Measurements from ENCODE around the gene SDF2L1. TPM values are rescaled to one million over a fixed set of nuclear protein-coding genes. Genes with fewer than 3 reads are reported as not detected.

The SDF2L1 gene
- total RNA-seq, 2 donors from 2014 or later, result 30.5 to 87.2 TPM

DNA sequence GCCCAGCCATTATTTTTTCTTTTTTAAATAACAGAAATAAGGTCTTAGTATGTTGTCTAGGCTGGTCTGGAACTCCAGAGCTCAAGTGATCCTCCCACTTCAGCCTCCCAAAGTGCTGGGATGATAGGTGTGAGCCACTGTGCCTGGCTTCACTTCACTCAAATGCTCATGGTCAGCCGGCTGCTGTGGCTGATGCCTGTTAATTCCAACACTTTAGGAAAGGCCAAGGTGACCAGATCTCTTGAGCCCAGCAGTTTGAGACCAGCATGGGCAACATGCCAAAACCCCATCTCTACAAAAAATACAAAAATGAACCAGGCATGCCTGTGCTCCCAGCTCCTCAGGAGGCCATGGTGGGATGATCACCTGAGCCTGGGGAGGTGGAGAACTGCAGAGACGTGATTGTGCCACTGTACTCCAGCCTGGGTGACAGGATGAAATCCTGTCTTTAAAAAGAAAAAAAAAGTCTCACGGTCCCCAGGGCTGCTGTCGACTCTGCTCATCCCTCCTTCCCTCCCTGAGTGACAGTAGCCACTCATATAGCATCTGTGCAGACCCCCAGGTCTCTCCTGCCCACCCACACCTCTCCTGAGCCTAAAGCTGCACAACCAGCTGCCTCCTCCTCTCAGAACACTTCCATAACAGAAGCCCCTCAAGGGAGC is 15.9 kb upstream of the SDF2L1 start:
- H3K4me1 ChIP-seq (replicated peaks), result peaks cover 19% of the 10 kb centered on the region
- no peak overlapping the region for H3K4me3 ChIP-seq
- H3K9me3 ChIP-seq, result no peaks in the 10 kb centered on the region
- no peak for DNase-seq (ENCODE audit: low spot score)
- H3K36me3 ChIP-seq, result no peaks in the 10 kb centered on the region
- H3K27me3 ChIP-seq (replicated peaks; ENCODE audit: insufficient read depth), result no peaks in the 10 kb centered on the region
- no peak for TF ChIP-seq POLR2AphosphoS5 (IDR thresholded peaks at IDR 0.05)
- TF ChIP-seq POLR2A (IDR thresholded peaks at IDR 0.05), result no peak
- TF ChIP-seq, protein P1, sequence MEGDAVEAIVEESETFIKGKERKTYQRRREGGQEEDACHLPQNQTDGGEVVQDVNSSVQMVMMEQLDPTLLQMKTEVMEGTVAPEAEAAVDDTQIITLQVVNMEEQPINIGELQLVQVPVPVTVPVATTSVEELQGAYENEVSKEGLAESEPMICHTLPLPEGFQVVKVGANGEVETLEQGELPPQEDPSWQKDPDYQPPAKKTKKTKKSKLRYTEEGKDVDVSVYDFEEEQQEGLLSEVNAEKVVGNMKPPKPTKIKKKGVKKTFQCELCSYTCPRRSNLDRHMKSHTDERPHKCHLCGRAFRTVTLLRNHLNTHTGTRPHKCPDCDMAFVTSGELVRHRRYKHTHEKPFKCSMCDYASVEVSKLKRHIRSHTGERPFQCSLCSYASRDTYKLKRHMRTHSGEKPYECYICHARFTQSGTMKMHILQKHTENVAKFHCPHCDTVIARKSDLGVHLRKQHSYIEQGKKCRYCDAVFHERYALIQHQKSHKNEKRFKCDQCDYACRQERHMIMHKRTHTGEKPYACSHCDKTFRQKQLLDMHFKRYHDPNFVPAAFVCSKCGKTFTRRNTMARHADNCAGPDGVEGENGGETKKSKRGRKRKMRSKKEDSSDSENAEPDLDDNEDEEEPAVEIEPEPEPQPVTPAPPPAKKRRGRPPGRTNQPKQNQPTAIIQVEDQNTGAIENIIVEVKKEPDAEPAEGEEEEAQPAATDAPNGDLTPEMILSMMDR (IDR thresholded peaks at IDR 0.05), result no peak
- 70% methylated on average over 4 of the region's 4 CpGs for WGBS
- intact Hi-C loops (cut with DNase I), result no loop called here
- no peak overlapping the region for H3K27ac ChIP-seq

DNA sequence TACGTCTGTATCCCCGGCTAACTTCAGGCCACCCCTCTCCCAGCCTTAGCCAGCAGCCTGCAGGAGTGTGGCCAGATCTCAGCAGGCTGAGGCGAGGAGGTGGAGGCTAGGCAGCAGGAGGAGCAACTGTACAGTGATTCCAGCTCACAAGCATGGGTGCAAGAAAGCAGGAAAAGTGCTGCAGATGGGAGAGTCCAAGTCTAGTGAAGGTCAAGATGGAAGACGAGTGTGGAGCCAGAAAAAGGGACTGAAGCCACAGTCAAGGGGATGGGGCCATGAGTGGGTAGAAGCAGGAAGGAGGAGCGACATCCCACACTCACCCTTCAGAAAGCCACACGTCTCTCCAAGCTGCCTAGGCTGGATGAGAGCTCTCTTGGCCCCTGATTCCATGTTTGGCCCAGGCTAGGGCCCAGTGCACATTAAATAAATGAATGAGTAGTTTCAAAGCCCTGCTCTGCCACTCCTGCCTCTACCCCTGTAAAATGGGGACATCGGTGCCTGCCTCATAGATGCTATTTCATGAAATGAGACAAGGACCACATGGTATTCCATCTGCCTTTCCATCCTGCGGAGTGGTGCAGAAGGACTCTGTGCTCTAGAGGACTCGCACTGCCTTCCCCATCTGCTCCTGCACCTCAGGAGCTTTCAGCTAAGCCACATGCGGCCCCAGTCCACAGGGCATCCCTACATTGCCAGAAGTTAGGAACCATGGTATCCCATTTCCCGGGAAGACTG is 15.2 kb upstream of the SDF2L1 start:
- intact Hi-C loops (cut with DNase I), result no loop called here
- TF ChIP-seq, protein P1 (IDR thresholded peaks at IDR 0.05), result no peak
- TF ChIP-seq POLR2AphosphoS5 (IDR thresholded peaks at IDR 0.05) (no peak), POLR2A (IDR thresholded peaks at IDR 0.05) (no peak)
- H3K36me3 ChIP-seq, result no peaks in the 10 kb centered on the region
- WGBS, result 85% methylated on average over 11 of the region's 11 CpGs
- no peak for DNase-seq (ENCODE audit: low spot score)
- H3K27me3 ChIP-seq (replicated peaks; ENCODE audit: insufficient read depth), result no peaks in the 10 kb centered on the region
- H3K4me3 ChIP-seq, result no peak overlapping the region
- peaks cover 19% of the 10 kb centered on the region for H3K4me1 ChIP-seq (replicated peaks)
- H3K9me3 ChIP-seq, result no peaks in the 10 kb centered on the region
- H3K27ac ChIP-seq, result no peak overlapping the region

DNA sequence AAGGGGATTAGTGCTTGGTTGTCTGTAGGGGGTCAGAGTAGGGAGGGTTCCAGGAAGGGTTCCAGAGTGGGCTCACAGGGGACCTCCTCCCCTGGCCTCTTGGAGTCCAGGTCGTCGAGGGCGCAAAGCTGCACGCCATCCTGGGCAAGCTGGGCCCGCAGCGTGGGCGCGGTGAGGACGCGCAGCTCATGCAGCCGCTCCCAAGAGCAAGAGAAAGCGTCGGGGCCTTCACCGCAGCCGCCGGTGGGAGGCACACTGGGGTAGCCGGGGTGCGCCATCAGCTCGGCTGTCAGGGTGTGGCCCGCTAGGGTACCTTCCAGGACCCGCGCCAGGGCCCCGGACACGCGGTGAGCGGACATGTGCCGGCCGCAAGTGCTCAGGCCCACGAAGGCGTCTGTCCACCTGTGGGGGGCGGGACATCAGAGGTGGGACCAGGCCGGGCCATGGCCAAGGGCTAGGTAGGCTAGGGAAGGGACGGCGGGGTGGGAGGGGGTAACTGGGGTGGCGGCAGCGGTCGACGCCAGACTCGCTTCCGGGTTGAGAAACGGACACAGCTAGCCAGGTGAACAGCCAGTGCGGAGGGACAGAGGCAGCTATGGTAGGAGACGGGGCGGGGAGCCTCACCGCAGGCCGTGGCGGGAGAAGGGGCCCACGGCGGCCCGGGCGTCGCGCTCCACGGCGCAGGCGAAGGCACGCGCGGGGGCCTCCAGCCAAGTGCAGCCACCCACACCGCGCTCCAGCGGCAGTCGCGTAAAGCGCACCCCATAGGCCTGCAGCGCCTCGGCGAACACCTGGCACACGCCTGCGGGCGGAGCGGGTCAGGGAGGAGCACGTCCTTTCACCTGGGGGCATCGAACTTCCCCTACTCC is 13.5 kb upstream of the SDF2L1 start:
- intact Hi-C loops (cut with DNase I), result no loop called here

DNA sequence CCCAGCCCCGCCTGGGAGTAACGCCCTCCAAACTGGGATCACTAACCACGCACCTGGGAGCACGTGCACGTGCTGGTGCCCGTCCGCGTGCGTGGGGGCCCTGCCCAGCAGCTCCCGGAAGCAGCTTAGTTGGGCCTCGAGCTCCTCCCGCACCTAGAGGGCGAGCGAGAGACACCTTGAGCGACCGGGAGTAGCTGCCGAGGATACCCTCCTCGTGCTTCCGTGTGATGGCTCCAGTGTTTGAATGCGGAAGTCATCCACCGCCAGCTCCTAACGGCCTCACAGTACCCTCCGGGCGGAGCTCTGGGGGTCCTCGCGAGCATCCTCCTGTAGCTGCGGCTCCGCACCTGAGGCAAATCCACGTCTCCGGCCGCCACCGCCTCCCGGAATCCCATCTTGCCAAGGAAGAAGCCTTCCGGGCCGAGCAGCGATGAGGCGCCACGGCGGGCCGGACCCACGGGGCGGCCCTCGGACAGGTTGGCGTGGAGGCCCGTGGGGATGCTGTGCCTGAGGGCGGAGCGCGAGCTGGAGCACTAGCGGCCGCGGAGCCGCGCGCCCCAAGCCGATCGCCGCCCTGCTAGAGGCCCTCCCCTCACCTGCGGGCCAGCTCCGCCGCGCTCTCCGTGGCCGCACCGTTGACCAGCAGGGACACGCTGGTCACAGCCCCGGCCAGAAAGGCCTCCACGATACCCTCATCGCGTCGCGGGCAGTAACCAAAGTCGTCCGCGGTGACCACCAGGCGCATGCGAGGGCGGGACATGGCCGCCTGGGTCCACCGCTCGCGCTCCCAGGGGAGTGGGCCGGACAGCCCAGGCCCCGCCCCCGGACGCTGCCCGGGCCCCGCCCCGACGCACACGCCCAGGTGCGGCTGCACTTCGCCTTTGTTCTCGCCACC is 12.6 kb upstream of the SDF2L1 start, which contains the start of gene YDJC:
Gene YDJC, minus strand, starts transcription at position 768 of the 895 bp plus-strand sequence. Its CDS starts 8 bp downstream, at position 760.
- peak; percentile 93 for DNase-seq (ENCODE audit: low spot score)
- H3K4me1 ChIP-seq (replicated peaks), result peaks cover 11% of the 10 kb centered on the region
- no peaks in the 10 kb centered on the region for H3K36me3 ChIP-seq
- H3K9me3 ChIP-seq, result no peaks in the 10 kb centered on the region
- H3K27me3 ChIP-seq (replicated peaks; ENCODE audit: insufficient read depth), result no peaks in the 10 kb centered on the region
- H3K4me3 ChIP-seq, result peak within 1 kb of the TSS; percentile 74 to 92
- intact Hi-C loops (cut with DNase I), result no loop called here
- under 1% methylated on average over 70 of the region's 93 CpGs for WGBS
- peak within 1 kb of the TSS; percentile 79 to 82 for H3K27ac ChIP-seq
- TF ChIP-seq, protein P1 (IDR thresholded peaks at IDR 0.05), result peak; percentile 38 to 95 (median 83)
- TF ChIP-seq POLR2A (IDR thresholded peaks at IDR 0.05) (peak; percentile 56), POLR2AphosphoS5 (IDR thresholded peaks at IDR 0.05) (peak; percentile 78)

More for the DNA sequence above, 13.5 kb upstream of the SDF2L1 start:
- Histone ChIP-seq H3K36me3 (no peaks in the 10 kb centered on the region), H3K4me3 (peak overlapping the region; percentile 74 to 92), H3K4me1 (replicated peaks) (peaks cover 15% of the 10 kb centered on the region), H3K27ac (no peak overlapping the region), H3K27me3 (replicated peaks; ENCODE audit: insufficient read depth) (no peaks in the 10 kb centered on the region), H3K9me3 (no peaks in the 10 kb centered on the region)
- WGBS, result 64% methylated on average over 67 of the region's 74 CpGs
- TF ChIP-seq POLR2A (IDR thresholded peaks at IDR 0.05) (no peak), POLR2AphosphoS5 (IDR thresholded peaks at IDR 0.05) (no peak)
- TF ChIP-seq, protein P1 (IDR thresholded peaks at IDR 0.05), result no peak
- DNase-seq (ENCODE audit: low spot score), result no peak

Data from prostate gland (tissue), 2 donors.